Measurements from ENCODE around the gene KIF26A.

GRCh38 chr14:104223101-104224041, 85.0 kb downstream of the KIF26A start:
- TF ChIP-seq POLR2A (IDR thresholded peaks at IDR 0.05; ENCODE audit: low read length) (no peak), GATA1 (IDR thresholded peaks at IDR 0.05; ENCODE audit: low read depth, low read length) (no peak)
